ENCODE measurements around the gene GCSAML.

DNA sequence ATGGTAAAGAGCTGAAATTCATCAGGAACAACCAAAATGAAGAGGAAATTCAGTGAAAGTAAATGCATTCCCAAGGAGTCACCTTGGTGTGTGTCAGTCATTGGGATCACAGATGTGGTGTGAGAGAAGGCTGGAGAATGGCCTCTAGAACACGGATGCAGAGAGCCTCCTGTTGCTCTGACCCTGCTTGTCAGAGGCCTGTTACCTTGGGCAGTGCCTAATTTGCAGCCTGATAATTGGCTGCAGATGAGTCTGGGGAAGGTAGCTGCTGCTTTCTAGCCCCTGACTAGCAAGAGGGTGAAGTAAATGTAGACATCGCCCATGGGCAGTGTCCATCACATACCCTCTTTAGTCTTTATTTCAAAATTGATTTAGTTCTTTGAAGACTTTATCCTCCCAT, 3.3 kb downstream of the GCSAML start:
- TF ChIP-seq, protein P1, sequence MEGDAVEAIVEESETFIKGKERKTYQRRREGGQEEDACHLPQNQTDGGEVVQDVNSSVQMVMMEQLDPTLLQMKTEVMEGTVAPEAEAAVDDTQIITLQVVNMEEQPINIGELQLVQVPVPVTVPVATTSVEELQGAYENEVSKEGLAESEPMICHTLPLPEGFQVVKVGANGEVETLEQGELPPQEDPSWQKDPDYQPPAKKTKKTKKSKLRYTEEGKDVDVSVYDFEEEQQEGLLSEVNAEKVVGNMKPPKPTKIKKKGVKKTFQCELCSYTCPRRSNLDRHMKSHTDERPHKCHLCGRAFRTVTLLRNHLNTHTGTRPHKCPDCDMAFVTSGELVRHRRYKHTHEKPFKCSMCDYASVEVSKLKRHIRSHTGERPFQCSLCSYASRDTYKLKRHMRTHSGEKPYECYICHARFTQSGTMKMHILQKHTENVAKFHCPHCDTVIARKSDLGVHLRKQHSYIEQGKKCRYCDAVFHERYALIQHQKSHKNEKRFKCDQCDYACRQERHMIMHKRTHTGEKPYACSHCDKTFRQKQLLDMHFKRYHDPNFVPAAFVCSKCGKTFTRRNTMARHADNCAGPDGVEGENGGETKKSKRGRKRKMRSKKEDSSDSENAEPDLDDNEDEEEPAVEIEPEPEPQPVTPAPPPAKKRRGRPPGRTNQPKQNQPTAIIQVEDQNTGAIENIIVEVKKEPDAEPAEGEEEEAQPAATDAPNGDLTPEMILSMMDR (IDR thresholded peaks at IDR 0.05; ENCODE audit: low read depth, low read length), result no peak
- no peak for TF ChIP-seq EZH2phosphoT487 (IDR thresholded peaks at IDR 0.05; ENCODE audit: low read depth)
